ENCODE measurements around the gene MPPED2. TPM values are rescaled to one million over a fixed set of nuclear protein-coding genes. Genes with fewer than 3 reads are reported as not detected.

The MPPED2 gene
- total and polyA plus RNA-seq, 2 donors (not counting 3 experiments of a cell fraction or from before 2014, with no cell fraction given) = not detected

- intact Hi-C loops (cut with micrococcal nuclease) = no loop called here
- CTCF ChIA-PET = no interaction called here
- H3K4me3 ChIP-seq (replicated peaks in 1 of 3; ENCODE audit: insufficient read depth in 1 of 3, low read depth in 1 of 3, low read length in 3 of 3) = no peak overlapping the region
- H3K9ac ChIP-seq (replicated peaks; ENCODE audit: extremely low read depth, insufficient read depth, low read length) = no peak overlapping the region
- H3K9me3 ChIP-seq (replicated peaks; ENCODE audit: control insufficient read depth, insufficient read depth, low read length) = no peaks in the 10 kb centered on the region
- POLR2A ChIA-PET = no interaction called here
- H3K9me1 ChIP-seq (replicated peaks; ENCODE audit: control insufficient read depth, extremely low read depth, insufficient read depth, low read length) = no peaks in the 10 kb centered on the region
- no peak overlapping the region for H3K27ac ChIP-seq (ENCODE audit: insufficient read depth, low read depth, low read length)
- no peaks in the 10 kb centered on the region for H3K4me1 ChIP-seq (ENCODE audit: control insufficient read depth, extremely low read depth, insufficient read depth, low read length)
- H2AFZ ChIP-seq (ENCODE audit: low read depth, low read length) = no peak overlapping the region
- no peaks in the 10 kb centered on the region for H3K36me3 ChIP-seq (ENCODE audit: control insufficient read depth in 2 of 2, extremely low read depth in 1 of 2, insufficient read depth in 2 of 2, low read length in 2 of 2)
- no peaks in the 10 kb centered on the region for H4K20me1 ChIP-seq (replicated peaks; ENCODE audit: control insufficient read depth, extremely low read depth, insufficient read depth, low read length)
- dilution Hi-C loops (cut with MboI; ENCODE audit: extremely low pct_ligation_motif_present, low sequenced_read_pairs) = no loop called here
- no peak for TF ChIP-seq JUN (IDR thresholded peaks at IDR 0.05; ENCODE audit: borderline replicate concordance, insufficient read depth, insufficient read length, low read depth)
- no peak for TF ChIP-seq POLR2AphosphoS5 (IDR thresholded peaks at IDR 0.05; ENCODE audit: insufficient read depth, low read depth, low read length)
- no peak for TF ChIP-seq FOS (IDR thresholded peaks at IDR 0.05; ENCODE audit: borderline replicate concordance, insufficient read depth, low read length)
- no peak for TF ChIP-seq GATA2 (IDR thresholded peaks at IDR 0.05; ENCODE audit: insufficient read depth, insufficient read length, low read depth, low read length)
- TF ChIP-seq POLR2A (IDR thresholded peaks at IDR 0.05; ENCODE audit: low read depth, low read length) = no peak
- H3K27me3 ChIP-seq (ENCODE audit: control insufficient read depth in 2 of 2, insufficient read depth in 2 of 2, low read length in 2 of 2) = no peaks in the 10 kb centered on the region
- no peak overlapping the region for H3K4me2 ChIP-seq (ENCODE audit: insufficient read depth, low read length)
- FAIRE-seq = no peak
- H3K79me2 ChIP-seq (ENCODE audit: control insufficient read depth, insufficient read depth, low read length) = no peaks in the 10 kb centered on the region
- no TSS peak for BruUV-seq (replicated peaks)
- no peak for DNase-seq (ENCODE audit: low read depth, low spot score)
Observed at GRCh38 chr11:30496935-30497334, 89.2 kb downstream of the MPPED2 start.

- Histone ChIP-seq H2AFZ (ENCODE audit: low read depth, low read length) (no peak overlapping the region), H3K9me1 (replicated peaks; ENCODE audit: control insufficient read depth, extremely low read depth, insufficient read depth, low read length) (no peaks in the 10 kb centered on the region), H3K9ac (replicated peaks; ENCODE audit: extremely low read depth, insufficient read depth, low read length) (no peak overlapping the region), H3K4me1 (ENCODE audit: control insufficient read depth, extremely low read depth, insufficient read depth, low read length) (no peaks in the 10 kb centered on the region), H3K4me2 (ENCODE audit: insufficient read depth, low read length) (no peak overlapping the region), H3K9me3 (replicated peaks; ENCODE audit: control insufficient read depth, insufficient read depth, low read length) (no peaks in the 10 kb centered on the region), H3K27me3 (ENCODE audit: control insufficient read depth in 2 of 2, insufficient read depth in 2 of 2, low read length in 2 of 2) (no peaks in the 10 kb centered on the region), H3K79me2 (ENCODE audit: control insufficient read depth, insufficient read depth, low read length) (no peaks in the 10 kb centered on the region), H3K4me3 (replicated peaks in 1 of 3; ENCODE audit: insufficient read depth in 1 of 3, low read depth in 1 of 3, low read length in 3 of 3) (no peak overlapping the region), H3K36me3 (ENCODE audit: control insufficient read depth in 2 of 2, extremely low read depth in 1 of 2, insufficient read depth in 2 of 2, low read length in 2 of 2) (no peaks in the 10 kb centered on the region), H4K20me1 (replicated peaks; ENCODE audit: control insufficient read depth, extremely low read depth, insufficient read depth, low read length) (no peaks in the 10 kb centered on the region), H3K27ac (ENCODE audit: insufficient read depth, low read depth, low read length) (no peak overlapping the region)
- dilution Hi-C loops (cut with MboI; ENCODE audit: extremely low pct_ligation_motif_present, low sequenced_read_pairs) (no loop called here), intact Hi-C loops (cut with micrococcal nuclease) (no loop called here)
- POLR2A ChIA-PET = no interaction called here
- CTCF ChIA-PET = no interaction called here
- no TSS peak for BruUV-seq (replicated peaks)
- TF ChIP-seq MYC (IDR thresholded peaks at IDR 0.05; ENCODE audit: low read depth, low read length) = no peak
- no peak for TF ChIP-seq GATA2 (IDR thresholded peaks at IDR 0.05; ENCODE audit: insufficient read depth, insufficient read length, low read depth, low read length)
- TF ChIP-seq MAX (IDR thresholded peaks at IDR 0.05; ENCODE audit: insufficient read depth, insufficient read length) = no peak
- no peak for TF ChIP-seq EZH2 (IDR thresholded peaks at IDR 0.05; ENCODE audit: borderline replicate concordance, low read depth, low read length, severe bottlenecking)
- TF ChIP-seq FOS (IDR thresholded peaks at IDR 0.05; ENCODE audit: borderline replicate concordance, insufficient read depth, low read length) = no peak
- no peak for TF ChIP-seq CTCF (IDR thresholded peaks at IDR 0.05; ENCODE audit: extremely low read depth in 1 of 2, insufficient read depth in 1 of 2, low read depth in 1 of 2, low read length in 2 of 2)
- TF ChIP-seq POLR2A (IDR thresholded peaks at IDR 0.05; ENCODE audit: low read depth, low read length) = no peak
- TF ChIP-seq POLR2AphosphoS5 (IDR thresholded peaks at IDR 0.05; ENCODE audit: insufficient read depth, low read depth, low read length) = no peak
- TF ChIP-seq JUN (IDR thresholded peaks at IDR 0.05; ENCODE audit: borderline replicate concordance, insufficient read depth, insufficient read length, low read depth) = no peak
- DNase-seq (ENCODE audit: low read depth, low spot score) (no peak), FAIRE-seq (no peak)
Observed at GRCh38 chr11:30495437-30495836, 90.7 kb downstream of the MPPED2 start.
